ENCODE measurements around the gene AUTS2.

Gene AUTS2

DNA sequence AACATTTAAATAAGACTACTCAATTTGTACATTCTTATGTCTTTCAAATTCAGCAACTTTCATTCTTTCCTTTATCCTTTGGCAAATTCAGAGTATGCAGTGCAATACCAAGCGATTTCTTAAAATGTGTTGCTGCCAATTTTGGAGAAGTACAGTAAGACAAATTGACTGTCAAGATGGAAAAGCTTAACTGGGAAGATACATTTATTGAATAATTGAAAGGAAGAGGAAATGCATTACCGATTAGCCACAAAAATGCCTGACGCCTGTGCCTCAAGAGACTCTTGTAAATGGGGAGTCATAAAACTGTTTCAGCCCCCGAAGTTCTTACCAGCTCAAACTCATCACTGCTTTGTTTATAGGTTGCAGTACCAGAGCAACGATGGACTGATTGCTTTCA is 1160.4 kb downstream of the AUTS2 start:
- DNase-seq: no peak

GRCh38 chr7:70759674-70760073 is 1161.4 kb downstream of the AUTS2 start:
- DNase-seq: no peak

- DNase-seq: no peak
Observed at GRCh38 chr7:70761711-70762328, 1163.5 kb downstream of the AUTS2 start.

- DNase-seq: no peak
Observed at GRCh38 chr7:70762696-70763095, 1164.4 kb downstream of the AUTS2 start.

DNA sequence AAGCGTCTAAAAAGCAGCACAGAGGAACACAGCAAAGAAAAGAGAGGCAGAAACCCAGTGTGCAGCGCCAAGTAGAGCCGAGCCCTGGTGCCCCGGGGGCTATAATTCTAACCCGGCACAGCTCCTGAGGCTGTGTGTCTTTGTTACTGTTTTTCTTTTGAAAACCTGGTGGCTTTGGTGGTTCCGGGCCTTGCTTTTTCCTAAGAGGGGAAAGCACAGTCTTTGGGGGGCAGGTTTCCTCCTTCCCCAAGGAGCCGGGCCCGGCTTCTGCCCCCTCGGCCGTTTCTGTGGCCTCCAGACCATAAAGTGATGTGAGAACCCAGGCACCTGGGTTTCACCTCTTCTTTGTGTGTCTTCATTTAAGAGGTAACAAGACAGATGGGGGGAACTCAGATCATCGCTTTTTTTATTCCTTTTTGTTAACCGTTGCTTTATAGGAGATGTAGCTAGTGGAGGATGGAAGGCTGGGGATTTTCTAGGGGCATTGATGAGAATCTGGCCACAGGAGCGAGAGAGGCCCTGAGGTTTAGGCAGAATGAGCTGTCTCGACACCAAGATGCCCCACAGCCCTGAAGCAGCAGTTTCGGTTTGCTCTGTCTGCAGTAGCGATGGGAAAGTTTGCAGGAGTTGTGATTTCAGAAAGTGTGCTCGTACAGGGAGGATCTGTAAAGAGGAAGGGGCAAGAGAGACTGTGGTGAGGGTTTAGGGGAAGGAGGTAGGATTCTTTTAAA is 1165.9 kb downstream of the AUTS2 start:
- peak; percentile 77 for DNase-seq

DNA sequence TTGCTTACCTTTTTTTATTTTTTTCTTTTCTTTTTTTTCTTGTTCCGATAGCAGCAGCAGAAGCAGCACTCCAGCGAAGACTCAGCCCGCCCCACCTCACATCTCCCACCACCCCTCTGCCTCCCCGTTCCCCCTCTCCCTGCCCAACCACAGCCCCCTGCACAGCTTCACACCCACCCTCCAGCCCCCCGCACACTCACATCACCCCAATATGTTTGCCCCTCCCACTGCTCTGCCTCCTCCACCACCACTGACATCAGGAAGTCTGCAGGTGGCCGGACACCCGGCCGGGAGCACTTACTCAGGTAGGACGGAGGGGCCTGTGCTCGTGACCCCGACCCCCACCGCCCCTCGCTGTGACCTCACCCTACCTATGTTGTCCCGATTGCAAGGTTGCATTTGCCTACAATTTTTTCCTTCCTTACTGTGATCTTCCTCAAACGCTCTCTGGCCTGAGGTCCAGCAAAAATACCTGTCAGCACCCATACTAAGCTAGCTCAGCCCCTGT is 1166.5 kb downstream of the AUTS2 start:
- no peak for DNase-seq

GRCh38 chr7:70765651-70766050 is 1167.4 kb downstream of the AUTS2 start:
- DNase-seq: no peak

DNA sequence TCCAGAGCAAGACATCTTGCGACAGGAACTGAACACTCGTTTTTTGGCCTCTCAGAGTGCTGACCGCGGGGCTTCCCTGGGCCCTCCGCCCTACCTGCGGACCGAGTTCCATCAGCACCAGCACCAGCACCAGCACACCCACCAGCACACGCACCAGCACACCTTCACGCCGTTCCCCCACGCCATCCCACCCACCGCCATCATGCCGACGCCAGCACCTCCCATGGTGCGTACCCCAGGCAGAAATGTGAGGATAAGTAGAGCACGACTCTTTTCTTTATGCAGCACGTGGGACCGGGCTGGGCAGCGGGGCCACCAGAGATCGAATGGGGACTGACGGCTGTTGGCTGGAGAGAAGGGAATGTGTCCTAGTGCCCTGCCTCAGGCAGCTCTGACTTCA is 1167.8 kb downstream of the AUTS2 start:
- DNase-seq: no peak

- no peak for DNase-seq
Observed at GRCh38 chr7:70766694-70767093, 1168.4 kb downstream of the AUTS2 start.

GRCh38 chr7:70770154-70770553 is 1171.9 kb downstream of the AUTS2 start:
- no peak for DNase-seq

GRCh38 chr7:70771451-70771850 is 1173.2 kb downstream of the AUTS2 start:
- DNase-seq: no peak

DNA sequence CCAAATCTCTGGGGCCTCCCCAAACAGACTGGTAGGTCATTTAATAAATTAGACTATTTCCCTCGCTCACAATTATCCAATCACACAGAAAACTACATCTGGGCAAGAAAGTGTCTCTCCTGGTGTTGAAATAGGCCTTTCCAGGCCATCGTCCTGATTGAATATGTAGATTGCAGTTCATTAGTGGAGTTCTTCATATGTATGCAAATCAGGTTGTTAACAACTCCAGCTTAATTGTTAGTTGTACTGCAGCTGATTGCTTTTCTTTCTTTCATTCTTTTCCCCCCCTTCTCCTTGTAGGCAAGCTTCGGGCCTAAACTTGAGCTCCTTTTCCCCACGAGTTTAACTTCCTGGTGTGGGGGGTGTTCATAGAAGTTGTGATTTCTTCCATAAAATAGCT is 1174.6 kb downstream of the AUTS2 start:
- DNase-seq: no peak

DNA sequence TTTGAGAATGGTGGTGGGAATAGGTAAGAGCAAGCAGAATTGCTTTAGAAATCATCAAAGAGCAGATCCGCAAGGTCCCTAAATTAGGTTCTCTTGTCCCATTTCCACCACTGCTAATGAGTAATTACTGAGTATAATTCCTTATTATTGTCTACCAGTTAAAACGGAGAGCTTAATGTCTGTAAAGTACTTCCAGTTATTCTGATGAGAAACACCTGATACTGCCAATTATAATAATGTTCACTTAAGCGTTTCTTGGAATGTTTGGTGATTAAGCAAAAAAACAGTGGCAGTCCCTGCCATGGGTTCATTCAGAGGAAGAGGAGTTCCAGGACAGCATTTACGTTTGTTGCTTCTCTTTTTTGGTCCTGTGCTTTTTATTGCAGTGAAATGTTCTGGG is 1175.1 kb downstream of the AUTS2 start:
- no peak for DNase-seq

DNA sequence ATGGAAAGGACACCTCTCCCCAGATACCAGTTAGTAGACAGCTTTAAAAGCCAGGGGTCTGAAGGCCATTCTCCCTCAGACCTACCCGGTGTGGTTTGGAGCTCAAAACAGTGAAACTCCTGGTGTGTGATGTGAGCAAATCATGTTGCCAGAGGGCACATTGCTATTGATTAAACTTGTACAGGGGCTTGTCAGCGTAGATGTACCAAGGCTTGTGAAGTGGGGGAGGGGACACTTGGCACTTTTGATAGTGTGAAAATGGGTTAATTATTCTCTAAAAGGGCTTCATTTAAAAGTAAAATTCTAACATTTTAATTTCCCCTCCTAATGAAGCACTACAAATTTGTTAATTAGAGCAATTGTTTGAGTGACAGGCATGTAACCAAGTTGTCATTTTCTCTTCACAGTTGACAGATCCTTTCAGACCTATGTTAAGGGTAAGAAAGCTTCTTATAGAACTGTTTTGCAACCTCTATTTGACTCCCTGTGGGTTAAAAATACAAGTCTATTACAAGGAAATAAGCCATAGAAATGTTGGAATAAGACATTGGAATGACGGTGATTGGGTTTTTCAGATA is 1176.8 kb downstream of the AUTS2 start:
- DNase-seq: no peak

- DNase-seq: peak; percentile 23
Observed at GRCh38 chr7:70775570-70776156, 1177.4 kb downstream of the AUTS2 start.

GRCh38 chr7:70776627-70777101 is 1178.4 kb downstream of the AUTS2 start:
- peak; percentile 58 for DNase-seq

GRCh38 chr7:70777251-70777650 is 1179.0 kb downstream of the AUTS2 start:
- DNase-seq: no peak

DNA sequence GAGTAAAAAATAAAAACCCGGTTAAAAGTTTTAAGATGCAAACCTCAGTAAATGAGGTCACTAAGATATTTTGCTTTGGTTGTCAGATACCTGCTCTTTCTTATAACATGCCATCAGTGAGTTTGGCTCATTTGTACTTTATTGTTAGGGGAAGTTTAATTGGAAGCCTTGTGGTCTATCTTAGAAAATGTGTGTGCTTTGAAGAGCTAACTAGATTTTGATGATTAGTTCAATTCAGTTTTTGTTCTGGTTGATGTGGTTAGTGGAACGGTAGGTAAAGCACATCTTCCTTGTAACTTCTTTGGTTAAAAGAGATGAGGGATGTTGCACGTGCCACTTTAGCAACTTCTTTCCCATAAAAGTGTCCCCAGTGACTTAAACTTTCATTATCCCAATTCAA is 1180.3 kb downstream of the AUTS2 start:
- DNase-seq: no peak

DNA sequence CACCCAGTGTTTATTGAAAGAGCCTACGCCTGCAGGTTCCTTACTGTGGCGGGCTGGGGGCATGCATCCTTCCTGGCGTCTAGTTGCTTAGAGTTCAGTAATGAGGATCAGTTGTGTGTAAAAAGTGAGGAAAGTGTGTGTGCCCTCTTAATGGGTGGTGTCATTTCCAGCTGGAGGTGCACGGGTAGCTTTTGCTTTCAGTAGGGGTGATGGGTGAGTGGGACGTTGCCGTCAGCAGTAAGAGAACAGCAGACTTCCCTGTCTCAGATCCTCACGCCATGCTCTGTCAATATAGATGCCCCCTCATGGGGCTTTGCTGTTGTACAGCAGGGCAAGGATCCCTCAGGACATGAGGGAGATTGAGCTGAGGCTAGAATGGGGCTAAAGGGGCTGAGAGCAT is 1181.0 kb downstream of the AUTS2 start:
- DNase-seq: peak; percentile 45

GRCh38 chr7:70781922-70782311 is 1183.6 kb downstream of the AUTS2 start:
- no peak for DNase-seq

DNA sequence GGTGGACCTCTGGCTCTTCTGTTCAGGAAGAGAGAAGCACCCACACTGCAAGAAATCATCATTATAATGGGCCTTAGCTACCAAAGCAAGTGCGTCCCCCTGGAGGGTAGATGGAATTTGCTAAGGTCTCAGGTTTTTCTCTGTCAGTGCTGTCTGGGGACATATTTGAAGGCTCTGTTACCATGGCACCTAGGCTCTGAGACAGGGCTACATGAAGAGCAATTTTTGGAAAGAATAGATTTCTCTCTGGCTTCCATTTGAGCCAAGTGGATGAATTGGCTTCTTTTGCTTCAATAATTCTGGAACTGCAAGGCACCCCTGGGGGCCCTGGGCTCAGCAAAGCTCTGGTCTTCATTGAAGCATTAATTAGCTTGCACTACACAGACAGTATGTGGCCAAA is 1184.5 kb downstream of the AUTS2 start:
- no peak for DNase-seq

DNA sequence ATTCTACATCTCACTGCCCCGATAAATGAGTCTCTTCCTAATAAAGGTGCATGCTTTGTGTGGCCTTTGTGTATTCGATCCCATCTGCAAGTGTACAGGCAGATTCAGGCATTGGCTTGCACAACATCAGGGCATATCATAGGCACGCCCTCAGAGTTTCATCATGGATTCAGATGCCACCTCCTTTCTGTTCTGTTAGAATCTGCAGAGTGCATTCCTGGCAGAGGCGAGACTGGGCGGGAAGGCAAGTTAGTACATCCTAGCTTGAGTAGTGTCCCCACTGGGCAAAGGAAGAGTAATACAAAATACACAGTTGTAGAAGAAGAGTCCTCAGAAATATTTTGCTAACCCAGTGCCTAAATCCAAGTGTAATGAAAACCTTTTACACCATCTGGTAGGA is 1187.2 kb downstream of the AUTS2 start:
- DNase-seq: no peak

GRCh38 chr7:70786076-70786475 is 1187.8 kb downstream of the AUTS2 start:
- no peak for DNase-seq

GRCh38 chr7:70787286-70787685 is 1189.0 kb downstream of the AUTS2 start:
- no peak for DNase-seq

Data from activated CD4-positive, alpha-beta T cell treated with anti-CD3 and anti-CD28 coated beads, Interleukin-2, amount 50 U/mL, for 16 hours (primary cell).